Hypothalamus (tissue), 51 donors: ENCODE measurements around the gene IL1RL2.

Experiments used
- DNase-seq, 51 donors: peaks; one replicate each; lab custom pipeline; 2025; lab: John Stamatoyannopoulos, UW

The IL1RL2 gene

DNA sequence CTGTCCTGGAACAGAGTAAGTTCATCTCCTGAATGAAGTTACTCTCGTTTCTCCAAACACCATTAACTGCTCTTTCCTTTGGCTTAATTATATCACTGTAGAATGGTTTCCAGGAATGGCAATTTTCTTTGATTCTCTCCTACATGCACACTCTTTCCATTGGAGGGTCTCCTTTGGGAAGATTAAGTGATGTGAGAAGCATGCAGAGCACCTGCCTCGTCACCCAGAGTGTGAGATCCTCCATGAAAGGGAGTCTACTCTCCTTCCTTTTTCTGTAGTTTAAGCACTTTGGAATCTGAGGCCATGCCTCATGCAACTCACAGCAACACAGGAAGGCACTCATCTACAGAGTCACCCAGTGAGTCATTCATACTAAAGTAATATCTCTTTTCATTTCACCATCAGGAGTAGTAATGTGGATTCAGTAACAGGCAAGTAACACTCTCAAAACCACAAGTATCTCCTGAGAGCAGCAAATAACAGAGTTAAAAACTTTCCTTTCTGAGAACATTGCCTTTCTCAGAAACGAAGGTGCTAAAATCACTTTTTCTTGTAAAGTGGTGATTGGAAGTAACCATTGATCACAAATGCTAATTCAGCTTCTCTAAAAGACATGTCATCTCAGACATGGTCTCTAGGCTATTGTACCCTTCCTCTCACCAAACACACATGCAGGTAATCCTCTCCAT is 71.7 kb downstream of the IL1RL2 start:
- no peak for DNase-seq

DNA sequence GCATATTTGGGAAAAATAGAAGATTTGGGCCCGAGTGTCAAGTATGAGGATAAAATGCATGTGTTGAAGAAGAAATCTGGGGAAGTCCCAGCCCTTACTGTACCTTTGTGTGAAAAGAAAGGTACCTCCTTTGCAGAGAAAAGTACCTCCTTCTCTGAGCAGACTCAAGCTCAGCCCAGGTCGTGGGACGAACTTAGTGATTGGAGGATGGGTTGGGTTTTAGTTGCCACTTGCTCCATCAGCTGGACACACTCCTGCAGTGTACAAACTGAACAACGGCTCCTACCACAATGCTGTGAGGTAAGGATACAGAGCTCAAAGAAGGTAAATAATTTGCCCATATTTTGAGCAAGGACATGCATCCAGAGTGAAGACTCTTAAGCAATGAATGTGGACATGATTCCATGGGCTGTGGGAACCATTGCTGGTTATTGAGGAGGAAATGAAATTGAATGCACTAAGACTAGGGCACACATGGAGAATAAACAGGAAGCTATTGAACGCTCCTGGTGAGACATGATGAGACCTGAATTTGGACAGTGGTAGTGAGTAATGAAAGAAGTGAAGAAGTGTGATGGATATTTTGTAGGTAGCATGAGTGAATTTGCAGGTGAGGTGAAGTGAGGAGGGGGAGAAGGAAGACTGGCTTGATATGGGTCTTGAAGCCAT is 74.8 kb downstream of the IL1RL2 start:
- DNase-seq = no peak

GRCh38 chr2:102262216-102263129 is 75.7 kb downstream of the IL1RL2 start:
- DNase-seq = no peak

GRCh38 chr2:102264952-102265351 is 78.1 kb downstream of the IL1RL2 start:
- DNase-seq = no peak

- DNase-seq = no peak
Observed at GRCh38 chr2:102266204-102266603, 79.4 kb downstream of the IL1RL2 start.

GRCh38 chr2:102267774-102268173 is 81.0 kb downstream of the IL1RL2 start:
- no peak for DNase-seq

DNA sequence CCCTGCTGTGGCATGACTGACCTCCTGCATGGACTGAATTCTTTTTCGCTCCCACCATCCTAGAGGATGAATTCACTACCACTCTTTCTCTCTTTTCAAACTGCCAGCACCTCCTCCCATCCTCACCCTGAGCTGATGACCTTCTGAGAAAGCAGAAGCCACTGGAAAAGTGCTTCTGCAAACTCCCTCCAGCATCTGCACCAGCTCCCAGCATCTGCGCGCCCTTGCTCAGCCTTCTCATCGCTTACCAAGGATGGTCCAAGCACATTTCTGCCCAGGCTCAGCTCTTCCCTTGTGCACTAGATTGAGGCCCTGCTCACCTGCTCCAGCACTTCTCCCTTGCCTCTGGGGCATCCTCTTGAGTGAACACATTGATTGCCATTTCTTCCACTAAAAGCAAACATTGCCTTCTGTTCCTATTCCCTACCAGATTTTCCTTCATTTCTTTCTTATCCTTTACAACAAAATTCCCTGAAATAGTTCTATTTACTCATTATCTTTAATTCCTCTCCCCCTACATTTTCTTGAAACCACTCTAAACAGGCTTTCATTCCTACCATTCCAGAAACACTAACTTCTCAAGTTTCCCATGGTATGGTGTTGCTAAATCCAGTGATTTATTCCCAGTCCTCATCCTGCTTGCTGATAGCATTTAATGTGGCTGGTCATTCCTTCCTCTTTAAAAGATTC is 81.8 kb downstream of the IL1RL2 start:
- DNase-seq = no peak

GRCh38 chr2:102269200-102269524 is 82.3 kb downstream of the IL1RL2 start:
- DNase-seq = no peak

- no peak for DNase-seq
Observed at GRCh38 chr2:102271844-102272243, 85.0 kb downstream of the IL1RL2 start.

- no peak for DNase-seq
Observed at GRCh38 chr2:102273619-102274211, 86.9 kb downstream of the IL1RL2 start.

DNA sequence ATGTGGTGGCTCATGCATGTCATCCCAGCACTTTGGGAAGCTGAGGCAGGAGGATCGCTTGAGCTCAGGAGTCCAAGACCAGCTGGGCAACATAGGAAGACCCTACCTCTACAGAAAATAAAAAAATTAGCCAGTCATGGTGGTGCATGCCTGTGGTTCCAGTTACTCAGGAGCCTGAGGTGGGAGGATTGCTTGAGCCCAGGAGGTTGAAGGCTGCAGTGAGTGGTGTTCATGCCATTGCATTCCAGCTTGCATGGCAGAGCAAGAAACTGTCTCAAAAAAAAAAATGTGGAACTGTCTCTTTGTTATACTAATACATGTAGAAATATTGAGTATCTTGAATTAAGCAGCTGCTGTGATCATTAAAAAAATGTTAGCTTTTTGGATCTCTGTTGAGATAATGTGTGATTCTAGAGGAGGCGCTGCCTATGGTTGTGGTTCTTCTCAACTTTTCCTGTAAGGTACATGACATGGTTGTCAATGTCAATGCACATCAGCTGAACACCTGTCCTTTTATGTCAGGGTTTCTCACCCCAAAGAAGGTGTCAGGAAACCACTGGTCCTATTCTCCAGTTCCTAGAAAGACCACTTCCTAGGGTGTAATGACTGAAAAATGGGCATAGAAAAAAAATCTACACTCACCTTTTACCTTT is 89.9 kb downstream of the IL1RL2 start:
- DNase-seq = no peak

- no peak for DNase-seq
Observed at GRCh38 chr2:102277202-102277700, 90.4 kb downstream of the IL1RL2 start.

DNA sequence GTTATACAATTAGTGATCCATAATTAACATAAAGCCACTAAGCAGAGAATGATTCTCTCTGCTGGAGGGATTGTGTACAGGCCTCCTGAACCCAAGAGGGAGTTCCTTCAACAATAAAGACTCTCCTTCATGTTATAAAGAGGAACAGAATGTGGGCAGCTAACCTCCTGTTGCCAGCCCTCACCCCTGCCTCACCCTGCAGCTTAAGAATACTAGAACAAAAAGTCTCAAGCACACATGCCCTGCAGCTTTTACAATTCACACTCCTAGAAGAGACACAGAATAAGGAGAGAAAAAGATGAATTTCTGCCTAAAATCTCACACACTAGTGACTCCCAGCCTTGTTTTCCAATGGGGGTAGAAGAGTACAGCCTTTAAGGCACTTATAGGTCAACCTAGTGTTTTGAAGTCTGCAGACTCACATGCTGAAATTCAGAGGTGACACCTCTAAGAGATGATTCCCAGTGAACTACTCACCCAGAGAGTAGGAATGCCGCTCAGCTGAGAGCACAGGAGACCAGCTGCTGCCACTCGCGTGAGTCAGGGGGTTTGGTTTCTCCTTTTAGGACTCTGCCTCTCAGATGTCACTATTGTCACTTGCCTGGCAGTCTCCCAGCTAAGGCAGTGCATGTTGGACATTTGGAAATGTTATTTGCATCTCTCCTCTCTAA is 92.0 kb downstream of the IL1RL2 start:
- DNase-seq = no peak

GRCh38 chr2:102279391-102279735 is 92.5 kb downstream of the IL1RL2 start:
- no peak for DNase-seq

- no peak for DNase-seq
Observed at GRCh38 chr2:102282678-102283091, 95.9 kb downstream of the IL1RL2 start.

GRCh38 chr2:102283996-102284395 is 97.2 kb downstream of the IL1RL2 start:
- DNase-seq = no peak

DNA sequence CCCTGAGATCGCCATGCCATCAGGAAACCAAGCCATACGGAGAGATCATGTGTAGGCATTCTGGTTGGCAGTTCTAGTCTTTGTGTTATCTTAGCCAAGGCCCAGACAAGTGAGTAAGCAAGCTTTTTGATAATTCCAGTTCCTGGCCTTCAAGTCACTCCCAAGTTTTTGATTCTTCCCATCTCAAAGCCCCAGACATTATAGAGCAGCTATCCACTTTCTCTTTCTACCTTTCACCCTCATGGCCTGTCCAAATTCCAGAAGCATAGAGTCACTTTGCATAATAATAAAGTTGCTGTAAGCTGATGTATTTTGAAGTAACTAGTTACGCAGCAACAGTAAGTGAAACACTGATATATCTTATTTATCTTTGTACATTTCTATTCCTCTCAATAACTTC is 97.8 kb downstream of the IL1RL2 start:
- no peak for DNase-seq

DNA sequence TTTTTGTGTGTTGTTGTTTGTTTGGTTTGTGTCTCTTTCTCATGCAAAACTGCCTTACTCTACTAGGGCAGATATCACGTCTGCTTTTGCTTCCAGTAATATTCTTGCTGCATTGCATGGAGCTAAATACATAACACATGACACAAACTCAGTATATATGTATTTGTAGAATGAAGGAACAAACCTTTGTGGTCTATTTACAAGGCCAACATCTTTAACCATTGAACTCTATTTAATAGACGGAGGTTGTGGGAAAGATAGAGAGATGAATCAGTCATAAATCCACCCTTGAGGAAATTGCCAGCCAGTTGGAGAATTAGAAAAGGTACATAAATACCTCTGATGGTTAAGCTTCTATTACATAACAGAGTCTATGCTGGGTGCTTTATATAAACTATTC is 98.5 kb downstream of the IL1RL2 start:
- no peak for DNase-seq

DNA sequence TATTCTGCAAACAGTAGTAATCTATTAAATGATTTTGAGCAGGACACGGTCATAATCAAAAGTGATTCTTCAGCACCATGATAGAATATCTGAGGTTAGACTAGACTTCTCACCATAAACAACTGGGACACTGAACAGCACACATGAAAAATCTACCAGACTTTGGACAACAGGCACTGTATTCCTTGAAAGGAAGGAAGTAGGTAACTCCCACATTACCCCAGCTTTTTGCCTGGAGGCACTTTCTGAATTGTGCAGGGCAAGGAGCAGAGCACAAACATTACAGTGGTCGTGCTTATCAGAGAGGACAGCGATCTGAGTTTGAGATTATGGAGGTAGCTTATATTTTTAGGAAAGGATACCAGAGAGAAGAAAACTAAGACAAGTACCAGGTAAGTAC is 99.2 kb downstream of the IL1RL2 start:
- no peak for DNase-seq
